Measurements from ENCODE around the gene KAZALD1. TPM values are rescaled to one million over a fixed set of nuclear protein-coding genes. Genes with fewer than 3 reads are reported as not detected.

The KAZALD1 gene
- total and polyA plus RNA-seq, 10 of the 15 experiments (the other 5 are each of a cell fraction or from before 2014, with no cell fraction given): 0.10 to 4.3 (median 1.9) TPM

DNA sequence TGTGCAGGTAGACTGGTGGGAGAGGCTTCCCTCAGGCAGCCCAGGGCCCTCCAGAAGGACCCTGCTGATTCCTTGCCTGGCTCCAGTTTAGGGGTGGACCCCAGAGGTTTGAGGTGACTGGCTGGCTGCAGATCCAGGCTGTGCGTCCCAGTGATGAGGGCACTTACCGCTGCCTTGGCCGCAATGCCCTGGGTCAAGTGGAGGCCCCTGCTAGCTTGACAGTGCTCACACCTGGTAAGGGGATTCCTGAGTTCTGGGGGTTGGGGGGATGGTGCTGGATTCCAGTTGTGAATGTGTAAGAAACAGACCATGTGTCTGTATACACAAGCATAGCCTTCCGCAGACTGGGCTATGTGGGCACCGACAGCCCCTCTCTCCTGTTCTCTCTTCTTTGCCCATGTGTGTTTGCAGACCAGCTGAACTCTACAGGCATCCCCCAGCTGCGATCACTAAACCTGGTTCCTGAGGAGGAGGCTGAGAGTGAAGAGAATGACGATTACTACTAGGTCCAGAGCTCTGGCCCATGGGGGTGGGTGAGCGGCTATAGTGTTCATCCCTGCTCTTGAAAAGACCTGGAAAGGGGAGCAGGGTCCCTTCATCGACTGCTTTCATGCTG lies 2.7 kb downstream of the KAZALD1 start (continued):
- no peak for TF ChIP-seq REST (IDR thresholded peaks at IDR 0.05; ENCODE audit: low read depth, low read length)
- no peak for TF ChIP-seq MLLT1 (IDR thresholded peaks at IDR 0.05)

- H2AFZ ChIP-seq (ENCODE audit: control insufficient read depth, low read depth, low read length): no peak overlapping the region
- peaks cover 40% of the 10 kb centered on the region for H3K4me1 ChIP-seq (ENCODE audit: control insufficient read depth, insufficient read depth, low read length)
Measured at GRCh38 chr10:101065481-101066145, 3.8 kb downstream of the KAZALD1 start.

More at GRCh38 chr10:101065481-101066145, 3.8 kb downstream of the KAZALD1 start:
- FAIRE-seq (no peak), DNase-seq (ENCODE audit: low read depth, low spot score) (no peak), ATAC-seq (no peak)
- Histone ChIP-seq H3K4me2 (ENCODE audit: control insufficient read depth, insufficient read depth) (peak overlapping the region; percentile 94), H3K9ac (ENCODE audit: control insufficient read depth, insufficient read depth, low read length) (no peak overlapping the region), H3K9me3 (replicated peaks; ENCODE audit: control insufficient read depth, insufficient read depth, low read length) (no peaks in the 10 kb centered on the region), H3K4me3 (peak overlapping the region; percentile 87; the same call in 1 of the 2 replicates), H3K27ac (ENCODE audit: control insufficient read depth, insufficient read depth) (no peak overlapping the region), H4K20me1 (ENCODE audit: control insufficient read depth, insufficient read depth) (no peaks in the 10 kb centered on the region), H3K36me3 (ENCODE audit: control insufficient read depth in 2 of 2, insufficient read depth in 2 of 2, low read length in 1 of 2) (no peaks in the 10 kb centered on the region), H3K27me3 (replicated peaks in 1 of 2; ENCODE audit: control insufficient read depth in 2 of 2, insufficient read depth in 2 of 2, low read length in 1 of 2) (peaks cover 2 to 3% of the 10 kb centered on the region in 2 experiments; a peak in 1 of 4 replicates), H3K79me2 (ENCODE audit: control insufficient read depth, insufficient read depth, low read length) (peaks cover 5% of the 10 kb centered on the region)
- intact Hi-C loops (cut with micrococcal nuclease; ENCODE audit: unreplicated experiment): loop anchor here (5.0 kb wide), 1 partner anchor 33 kb away; the partner anchor contains the start of genes PDZD7 and SFXN3
- 79% methylated on average over 3 of the region's 3 CpGs for WGBS (ENCODE audit: insufficient coverage, insufficient replicate concordance, low lambda C conversion rate, missing lambda C conversion rate)
- POLR2A ChIA-PET: interaction anchor here (0.8 kb wide), 1 partner anchor 22 kb away, joined by 3 read pairs; no protein-coding TSS in a partner anchor
- TF ChIP-seq ETV6 (conservative IDR thresholded peaks at IDR 0.05 in 1 of 2, IDR thresholded peaks at IDR 0.05 in 1 of 2; ENCODE audit: borderline replicate concordance in 1 of 2, low read depth in 1 of 2) (no peak), SMARCA5 (IDR thresholded peaks at IDR 0.05) (no peak), ESRRA (IDR thresholded peaks at IDR 0.05; ENCODE audit: low read length) (no peak), NFYA (IDR thresholded peaks at IDR 0.05; ENCODE audit: borderline replicate concordance, low read depth, low read length) (no peak)
- TF ChIP-seq, protein P1, sequence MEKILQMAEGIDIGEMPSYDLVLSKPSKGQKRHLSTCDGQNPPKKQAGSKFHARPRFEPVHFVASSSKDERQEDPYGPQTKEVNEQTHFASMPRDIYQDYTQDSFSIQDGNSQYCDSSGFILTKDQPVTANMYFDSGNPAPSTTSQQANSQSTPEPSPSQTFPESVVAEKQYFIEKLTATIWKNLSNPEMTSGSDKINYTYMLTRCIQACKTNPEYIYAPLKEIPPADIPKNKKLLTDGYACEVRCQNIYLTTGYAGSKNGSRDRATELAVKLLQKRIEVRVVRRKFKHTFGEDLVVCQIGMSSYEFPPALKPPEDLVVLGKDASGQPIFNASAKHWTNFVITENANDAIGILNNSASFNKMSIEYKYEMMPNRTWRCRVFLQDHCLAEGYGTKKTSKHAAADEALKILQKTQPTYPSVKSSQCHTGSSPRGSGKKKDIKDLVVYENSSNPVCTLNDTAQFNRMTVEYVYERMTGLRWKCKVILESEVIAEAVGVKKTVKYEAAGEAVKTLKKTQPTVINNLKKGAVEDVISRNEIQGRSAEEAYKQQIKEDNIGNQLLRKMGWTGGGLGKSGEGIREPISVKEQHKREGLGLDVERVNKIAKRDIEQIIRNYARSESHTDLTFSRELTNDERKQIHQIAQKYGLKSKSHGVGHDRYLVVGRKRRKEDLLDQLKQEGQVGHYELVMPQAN (conservative IDR thresholded peaks at IDR 0.05): no peak
- BruUV-seq (replicated peaks): no TSS peak
- in situ Hi-C loops (cut with MboI): no loop called here
- CTCF ChIA-PET: interaction anchor here (1.7 to 23.4 kb wide), 4 partner anchors 16 to 76 kb away, joined by 6 to 885 read pairs (median 10); partner anchors contain the start of genes KAZALD1, PDZD7 and SFXN3
- SMC1A ChIA-PET (ENCODE audit: uncharacterized antibody, unreplicated experiment): interaction anchor here (1.0 kb wide), 2 partner anchors 15 to 23 kb away, joined by 5 to 6 read pairs; no protein-coding TSS in a partner anchor
- RAD21 ChIA-PET (ENCODE audit: unreplicated experiment): interaction anchor here (6.1 kb wide), 1 partner anchor 24 kb away, joined by 70 read pairs; no protein-coding TSS in a partner anchor

Data from GM12878 (cell line).